C4-2B (cell line): ENCODE results near the gene TRIO.
"Not testable (repeated sequence)": the region's sequence is repeated elsewhere in the genome, so short reads cannot be mapped to it uniquely, and the experiment has no call there.

ENCODE experiments used
- H3K27ac ChIP-seq: fragments of 450-650 bp; 2 replicates; pipeline ENCODE4 v1.5.1; 2017
- ZFX ChIP-seq: fragments of 450-650 bp; IDR thresholded peaks from 2 replicates; pipeline ENCODE4 v1.6.1; 2017
- TF ChIP-seq, protein P1 (sequence below): fragments of 450-650 bp; conservative IDR thresholded peaks from 2 replicates; pipeline ENCODE4 v1.5.1; 2017; ENCODE audit warnings: mild to moderate bottlenecking

Gene TRIO

GRCh38 chr5:14206028-14206725, 63.0 kb downstream of the TRIO start:
- TF ChIP-seq, protein P1, sequence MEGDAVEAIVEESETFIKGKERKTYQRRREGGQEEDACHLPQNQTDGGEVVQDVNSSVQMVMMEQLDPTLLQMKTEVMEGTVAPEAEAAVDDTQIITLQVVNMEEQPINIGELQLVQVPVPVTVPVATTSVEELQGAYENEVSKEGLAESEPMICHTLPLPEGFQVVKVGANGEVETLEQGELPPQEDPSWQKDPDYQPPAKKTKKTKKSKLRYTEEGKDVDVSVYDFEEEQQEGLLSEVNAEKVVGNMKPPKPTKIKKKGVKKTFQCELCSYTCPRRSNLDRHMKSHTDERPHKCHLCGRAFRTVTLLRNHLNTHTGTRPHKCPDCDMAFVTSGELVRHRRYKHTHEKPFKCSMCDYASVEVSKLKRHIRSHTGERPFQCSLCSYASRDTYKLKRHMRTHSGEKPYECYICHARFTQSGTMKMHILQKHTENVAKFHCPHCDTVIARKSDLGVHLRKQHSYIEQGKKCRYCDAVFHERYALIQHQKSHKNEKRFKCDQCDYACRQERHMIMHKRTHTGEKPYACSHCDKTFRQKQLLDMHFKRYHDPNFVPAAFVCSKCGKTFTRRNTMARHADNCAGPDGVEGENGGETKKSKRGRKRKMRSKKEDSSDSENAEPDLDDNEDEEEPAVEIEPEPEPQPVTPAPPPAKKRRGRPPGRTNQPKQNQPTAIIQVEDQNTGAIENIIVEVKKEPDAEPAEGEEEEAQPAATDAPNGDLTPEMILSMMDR, result no peak
- no peak for TF ChIP-seq ZFX
- H3K27ac ChIP-seq, result peak overlapping the region; percentile 2; the same call in 1 of the 2 replicates

- H3K27ac ChIP-seq, result not testable (repeated sequence)
These were observed 64.3 kb downstream of the TRIO start for GRCh38 chr5:14207428-14207827.

GRCh38 chr5:14208071-14209021, 65.2 kb downstream of the TRIO start:
- TF ChIP-seq, protein P1, result peak; percentile 6; the same call in 1 of the 2 replicates
- TF ChIP-seq ZFX, result no peak
- no peak overlapping the region for H3K27ac ChIP-seq

DNA sequence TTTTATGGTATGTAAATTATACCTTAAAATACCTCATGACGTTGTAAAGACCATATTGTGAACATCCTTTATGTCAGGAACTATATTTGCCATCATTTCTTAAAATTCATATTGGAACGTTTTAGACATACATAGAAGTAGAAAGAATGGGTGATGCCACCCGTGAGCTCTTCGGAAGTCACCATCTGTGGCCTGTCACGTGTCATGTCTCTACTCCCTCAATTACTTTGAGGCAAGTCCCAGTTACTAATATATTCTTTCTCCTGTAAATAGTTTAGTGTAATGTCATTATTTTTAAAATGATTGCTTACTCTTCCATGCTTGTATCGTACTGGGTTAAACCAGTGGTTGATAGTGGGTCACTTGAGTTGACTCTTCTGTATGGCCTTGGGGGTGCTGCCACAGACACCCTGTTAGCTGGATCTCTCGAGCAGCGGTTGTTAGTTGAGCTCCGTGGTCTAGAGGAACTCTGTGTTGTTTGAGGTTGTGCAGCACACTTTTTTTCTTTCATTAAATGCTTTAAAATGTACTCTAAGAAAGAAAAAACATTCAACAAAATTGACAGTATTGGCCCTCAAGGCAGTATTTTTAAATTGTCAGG, 66.2 kb downstream of the TRIO start:
- H3K27ac ChIP-seq, result no peak overlapping the region
- TF ChIP-seq, protein P1, result no peak
- TF ChIP-seq ZFX, result no peak

DNA sequence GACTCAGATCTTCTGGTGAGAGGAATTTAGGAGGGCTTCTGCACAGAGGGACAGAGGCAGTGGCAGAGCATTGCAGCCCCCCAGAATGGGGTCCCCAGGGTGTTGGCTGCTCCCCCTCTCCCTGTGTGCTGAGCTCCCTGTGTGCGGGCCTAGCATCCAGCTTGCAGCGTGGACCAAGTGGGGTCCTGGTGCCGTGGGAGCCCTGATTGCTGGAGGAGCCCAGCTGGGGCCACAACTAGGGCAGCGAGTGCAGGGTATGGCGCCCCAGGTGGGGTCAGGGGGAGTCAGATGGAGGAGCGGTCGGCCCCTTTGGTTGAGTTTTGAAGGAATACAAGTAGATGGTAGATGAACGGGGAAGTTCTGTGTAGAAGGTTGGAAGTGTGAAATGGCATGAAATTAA, 66.7 kb downstream of the TRIO start:
- H3K27ac ChIP-seq, result no peak overlapping the region
- TF ChIP-seq, protein P1, result no peak
- no peak for TF ChIP-seq ZFX

DNA sequence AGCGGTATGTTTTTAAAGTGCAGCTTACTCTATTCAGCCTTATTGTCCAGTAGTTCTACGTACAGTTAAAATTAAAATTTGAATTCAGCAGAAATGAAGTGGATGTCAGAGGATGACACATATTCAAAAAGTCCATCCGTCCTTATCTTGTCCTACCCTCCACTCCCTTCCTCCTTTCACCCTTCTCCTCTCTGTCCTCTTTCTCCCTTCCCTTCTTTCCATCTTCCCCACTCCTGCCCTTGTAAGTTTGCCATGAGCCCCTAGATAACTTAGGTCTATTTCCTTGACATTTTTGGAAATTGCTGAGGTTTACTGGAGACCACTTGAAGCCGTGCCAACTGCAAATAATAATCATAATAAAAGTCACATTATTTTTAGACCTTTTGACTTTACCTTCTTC, 67.6 kb downstream of the TRIO start:
- no peak overlapping the region for H3K27ac ChIP-seq
- TF ChIP-seq ZFX, result no peak
- TF ChIP-seq, protein P1, result no peak

- no peak overlapping the region for H3K27ac ChIP-seq
- no peak for TF ChIP-seq ZFX
- TF ChIP-seq, protein P1, result no peak
These were observed 69.0 kb downstream of the TRIO start for GRCh38 chr5:14211818-14212803.
